GM19452 (cell line): ENCODE measurements around the gene LRWD1.
"Not testable (repeated sequence)": the region's sequence is repeated elsewhere in the genome, so short reads cannot be mapped to it uniquely, and the experiment has no call there.

ENCODE experiments used
- ATAC-seq: cut with Tn5 transposase; IDR thresholded peaks from one replicate; pipeline ENCODE4 v1.9.1; 2021; ENCODE audit not compliant: unreplicated experiment

The LRWD1 gene

DNA sequence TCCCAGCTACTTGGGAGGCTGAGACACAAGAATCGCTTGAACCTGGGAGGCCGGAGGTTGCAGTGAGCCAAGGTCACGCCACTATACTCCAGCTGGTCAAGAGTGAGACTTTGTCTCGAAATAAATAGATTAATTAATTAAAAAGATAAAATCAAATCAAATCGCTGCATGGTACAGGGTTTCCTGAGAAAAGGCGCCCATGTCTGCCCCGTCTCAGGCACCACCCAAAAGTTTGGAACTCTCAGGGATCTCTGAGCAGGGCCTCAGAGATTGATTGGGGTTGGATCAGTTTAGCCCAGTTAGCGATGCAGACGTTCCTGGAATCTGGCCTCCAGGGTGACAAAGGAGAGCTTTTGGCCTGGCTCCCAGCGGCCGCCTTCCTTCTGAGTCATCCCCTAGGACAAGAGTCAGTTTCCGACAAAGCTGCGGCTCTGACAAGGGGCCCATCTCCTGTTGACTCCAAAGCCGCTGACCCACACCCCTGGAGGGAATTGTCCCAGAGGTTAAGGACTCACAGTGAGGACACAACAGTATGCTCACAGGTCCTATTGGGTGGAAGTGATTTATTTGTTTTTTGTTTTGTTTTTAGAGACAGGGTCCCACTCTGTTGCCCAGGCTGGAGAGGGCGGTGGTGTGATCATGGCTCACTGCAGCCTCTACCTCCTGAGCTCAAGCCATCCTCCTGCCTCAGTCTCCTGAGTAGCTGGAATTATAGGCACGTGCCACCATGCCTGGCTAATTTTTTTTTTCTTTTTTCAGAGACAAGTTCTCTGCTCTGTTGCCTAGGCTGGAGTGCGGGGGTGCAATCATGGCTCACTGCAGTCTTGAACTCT lies 24.6 kb upstream of the LRWD1 start:
- no peak for ATAC-seq

DNA sequence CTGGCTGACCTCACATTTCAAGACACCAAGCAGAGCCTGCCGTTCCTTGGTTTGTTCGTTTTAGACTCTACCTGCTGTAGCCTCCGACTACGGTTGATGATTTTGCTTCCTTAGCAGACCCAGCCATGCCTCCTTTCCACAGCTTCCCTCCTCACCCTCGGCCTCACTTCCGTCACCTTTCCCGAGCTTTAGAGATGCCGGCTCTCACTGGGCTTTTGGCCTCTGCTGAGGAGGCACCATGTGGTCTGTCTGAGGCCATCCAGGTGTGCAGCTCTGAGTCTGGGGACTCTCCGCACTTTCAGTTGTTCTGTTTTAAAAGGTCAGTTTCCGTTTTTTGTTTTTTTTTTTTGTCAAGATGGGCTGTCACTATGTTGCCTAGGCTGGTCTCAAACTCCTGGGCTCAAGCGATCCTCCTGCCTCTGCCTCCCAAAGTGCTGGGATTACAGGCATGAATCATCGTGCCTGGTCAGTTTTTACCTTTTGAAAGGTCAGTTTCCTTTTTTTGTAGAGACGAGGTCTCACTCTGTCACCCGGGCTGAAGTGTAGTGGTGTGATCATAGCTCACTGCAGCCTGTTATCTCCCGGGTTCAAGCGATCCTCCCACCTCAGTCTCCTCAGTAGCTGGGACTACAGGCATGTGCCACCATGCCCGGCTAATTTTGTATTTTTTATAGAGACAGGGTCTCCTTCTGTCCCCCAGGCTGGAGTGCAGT lies 19.7 kb upstream of the LRWD1 start:
- peak; percentile 42 for ATAC-seq

DNA sequence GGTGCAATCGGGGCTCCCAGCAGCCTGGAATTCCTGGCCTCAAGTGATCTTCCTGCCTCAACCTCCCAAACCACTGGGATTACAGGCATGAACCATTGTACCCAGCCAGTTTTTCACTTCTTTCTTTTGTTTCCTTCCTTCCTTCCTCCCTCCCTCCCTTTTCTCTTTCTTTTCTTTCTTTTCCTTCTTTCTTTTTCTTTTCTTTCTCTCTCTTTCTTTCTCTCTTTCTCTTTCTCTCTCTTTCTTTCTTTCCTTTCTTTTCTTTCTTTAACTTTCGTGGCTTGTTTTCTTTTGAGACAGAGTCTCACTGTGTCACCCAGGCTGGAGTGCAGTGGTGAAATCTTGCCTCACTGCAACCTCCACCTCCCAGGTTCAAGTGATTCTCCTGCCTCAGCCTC lies 19.1 kb upstream of the LRWD1 start:
- no peak for ATAC-seq

DNA sequence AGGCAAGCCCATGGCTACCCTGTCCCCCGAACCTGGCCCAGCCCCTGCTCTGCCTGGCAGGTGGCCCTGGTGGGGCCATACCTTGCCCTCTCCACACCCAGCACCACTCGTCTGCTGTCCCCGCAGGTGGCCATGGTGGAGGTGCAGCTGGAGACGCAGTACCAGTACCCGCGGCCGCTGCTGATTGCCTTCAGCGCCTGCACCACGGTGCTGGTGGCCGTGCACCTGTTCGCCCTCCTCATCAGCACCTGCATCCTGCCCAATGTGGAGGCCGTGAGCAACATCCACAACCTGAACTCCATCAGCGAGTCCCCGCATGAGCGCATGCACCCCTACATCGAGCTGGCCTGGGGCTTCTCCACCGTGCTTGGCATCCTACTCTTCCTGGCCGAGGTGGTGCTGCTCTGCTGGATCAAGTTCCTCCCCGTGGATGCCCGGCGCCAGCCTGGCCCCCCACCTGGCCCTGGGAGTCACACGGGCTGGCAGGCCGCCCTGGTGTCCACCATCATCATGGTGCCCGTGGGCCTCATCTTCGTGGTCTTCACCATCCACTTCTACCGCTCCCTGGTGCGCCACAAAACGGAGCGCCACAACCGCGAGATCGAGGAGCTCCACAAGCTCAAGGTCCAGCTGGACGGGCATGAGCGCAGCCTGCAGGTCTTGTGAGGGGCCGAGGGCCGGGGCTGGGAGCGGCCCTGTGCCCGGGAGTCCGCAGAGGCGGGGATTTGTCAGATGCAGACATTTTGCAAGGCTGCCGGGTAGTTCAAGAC lies 18.2 kb upstream of the LRWD1 start:
- ATAC-seq: no peak

DNA sequence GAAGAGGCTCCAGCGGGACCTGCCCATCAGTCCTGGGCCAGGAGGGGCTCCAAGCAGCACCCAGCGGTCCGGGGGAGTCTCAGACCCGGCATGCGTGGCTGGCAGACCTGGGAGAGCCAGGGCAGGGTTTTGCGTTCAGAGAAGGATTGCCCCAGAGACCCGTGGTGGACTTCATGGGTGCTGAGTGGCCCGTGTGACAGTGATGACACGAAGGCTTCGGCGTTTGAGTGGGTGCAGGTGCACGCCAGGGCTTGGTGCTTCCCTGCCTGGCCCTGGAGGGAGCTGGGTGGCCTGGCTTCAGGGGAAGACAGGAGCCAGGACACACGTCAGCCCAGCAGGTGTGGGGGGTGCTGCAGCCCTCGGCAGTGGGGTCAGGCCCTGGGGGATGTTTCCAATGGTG lies 17.5 kb upstream of the LRWD1 start:
- no peak for ATAC-seq

DNA sequence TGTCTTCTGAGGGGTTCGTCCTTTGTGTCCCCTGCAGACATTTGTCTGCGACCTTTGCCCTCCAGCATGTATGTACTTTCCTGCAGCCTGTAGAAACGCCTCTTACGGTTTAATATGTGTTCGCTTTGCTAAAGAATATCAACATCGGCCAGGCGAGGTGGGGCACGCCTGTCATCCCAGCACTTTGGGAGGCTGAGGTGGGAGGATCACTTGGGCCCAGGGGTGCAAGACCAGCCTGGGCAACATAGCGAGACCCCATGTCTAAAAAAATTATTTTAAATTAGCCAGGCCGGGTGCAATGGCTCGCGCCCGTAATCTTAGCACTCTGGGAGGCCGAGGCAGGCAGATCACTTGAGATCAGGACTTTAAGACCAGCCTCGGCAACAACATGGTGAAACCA lies 15.6 kb upstream of the LRWD1 start:
- no peak for ATAC-seq

DNA sequence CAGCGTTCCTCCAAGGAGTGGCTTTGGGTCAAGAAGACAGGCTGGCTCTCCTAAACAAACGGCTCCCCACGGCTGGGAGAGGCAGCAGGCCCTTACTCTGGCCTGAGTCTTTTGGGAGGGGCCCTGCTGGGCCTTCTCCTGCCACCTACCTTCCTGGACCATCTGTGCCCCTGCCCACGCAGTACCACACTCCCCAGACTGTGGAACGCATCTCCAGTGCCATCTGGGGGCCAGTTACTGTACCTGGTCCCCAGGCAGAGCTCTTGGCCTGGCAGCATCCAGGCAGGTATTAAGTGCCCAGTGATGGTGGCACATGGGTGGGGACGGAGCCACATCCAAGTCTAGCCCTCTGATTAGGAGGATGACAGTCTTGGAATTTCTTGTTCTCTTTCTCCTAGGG lies 14.5 kb upstream of the LRWD1 start:
- no peak for ATAC-seq

DNA sequence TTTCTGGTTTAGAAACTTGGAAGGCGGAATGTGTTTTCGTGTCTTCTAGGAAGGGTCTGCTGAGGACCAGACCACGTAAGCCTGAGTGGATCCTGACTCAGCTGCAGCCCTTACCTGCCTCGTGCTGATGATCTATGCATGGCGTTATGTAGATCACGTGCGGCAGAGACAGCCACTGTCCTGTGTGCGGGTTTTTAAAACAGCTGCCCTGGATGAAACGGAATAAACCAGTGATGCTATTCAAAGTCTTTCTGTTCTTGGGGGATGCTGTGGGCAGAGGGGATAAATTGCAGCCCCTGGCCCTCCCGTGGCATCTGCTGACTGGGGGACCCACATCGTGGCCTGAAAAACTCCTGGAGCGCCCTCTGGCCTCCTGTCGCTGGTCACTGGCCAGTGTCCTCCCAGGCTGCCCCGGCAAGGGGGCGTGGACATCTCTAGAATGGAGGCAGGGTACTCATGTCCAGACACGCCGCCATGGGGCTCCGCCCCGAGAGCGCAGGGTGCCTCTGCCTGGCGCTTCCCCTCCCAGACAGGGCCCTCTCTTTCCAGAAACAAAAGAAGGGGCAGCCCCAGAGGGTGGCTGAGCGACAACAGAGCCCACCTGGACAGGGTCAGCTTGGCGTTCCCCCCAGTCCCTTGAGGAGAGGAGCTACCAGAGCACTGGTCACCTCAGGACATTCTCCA lies 13.3 kb upstream of the LRWD1 start:
- no peak for ATAC-seq

DNA sequence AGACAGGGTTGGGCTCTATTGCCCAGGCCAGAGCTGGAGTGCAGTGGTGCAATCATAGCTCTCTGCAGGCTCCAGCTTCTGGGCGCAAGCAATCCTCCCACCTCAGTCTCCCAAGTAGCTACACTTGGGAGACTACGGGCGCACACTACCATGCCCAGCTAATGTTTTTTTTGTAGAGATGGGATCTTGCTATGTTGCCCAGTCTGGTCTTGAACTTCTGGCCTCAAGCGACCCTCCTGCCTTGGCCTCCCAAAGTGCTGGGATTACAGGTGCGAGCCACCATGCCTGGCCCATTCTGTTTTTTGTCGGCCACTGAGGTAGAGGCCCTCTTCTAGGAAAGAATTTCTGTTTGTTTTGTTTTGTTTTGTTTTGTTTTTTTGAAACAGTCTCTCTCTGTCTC lies 12.3 kb upstream of the LRWD1 start:
- ATAC-seq: no peak

DNA sequence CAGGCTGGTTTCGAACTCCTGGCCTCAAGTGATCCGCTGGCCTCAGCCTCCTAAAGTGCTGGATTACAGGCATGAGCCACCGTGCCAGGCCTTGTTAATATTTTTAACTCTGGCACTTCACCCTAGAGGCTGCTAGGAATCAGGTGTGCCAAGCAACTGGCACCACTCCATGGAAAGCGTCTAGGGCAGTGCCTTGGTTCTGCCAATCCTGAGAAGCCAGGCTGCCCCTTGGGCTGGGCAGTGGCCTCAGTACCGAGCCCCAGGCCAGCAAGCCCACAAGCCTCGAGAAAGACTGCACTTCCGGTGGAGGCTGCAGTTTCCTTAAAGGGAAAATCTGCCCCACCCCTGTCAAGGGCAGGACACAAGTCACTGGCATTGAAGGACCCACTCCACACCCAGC lies 11.5 kb upstream of the LRWD1 start:
- no peak for ATAC-seq

DNA sequence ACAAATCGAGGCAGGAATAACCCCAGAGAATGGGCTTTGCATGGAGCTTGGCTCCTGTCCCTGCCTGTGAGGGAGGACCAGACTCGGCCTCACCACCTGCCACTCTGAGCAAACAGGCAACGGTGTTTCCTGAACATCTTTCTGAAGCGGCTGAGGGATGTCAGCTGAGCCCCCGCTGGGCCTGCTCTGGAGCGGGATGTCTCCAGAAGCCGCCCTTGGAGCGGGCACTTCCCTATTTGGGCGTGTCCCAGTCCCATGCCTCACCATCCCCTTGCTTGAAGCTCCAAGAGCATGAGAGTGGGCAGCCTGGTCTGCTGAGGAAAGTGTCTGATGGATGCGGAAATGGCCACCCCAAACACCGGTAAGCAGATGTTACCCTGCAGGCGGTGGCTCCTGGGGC lies 10.3 kb upstream of the LRWD1 start:
- ATAC-seq: no peak

DNA sequence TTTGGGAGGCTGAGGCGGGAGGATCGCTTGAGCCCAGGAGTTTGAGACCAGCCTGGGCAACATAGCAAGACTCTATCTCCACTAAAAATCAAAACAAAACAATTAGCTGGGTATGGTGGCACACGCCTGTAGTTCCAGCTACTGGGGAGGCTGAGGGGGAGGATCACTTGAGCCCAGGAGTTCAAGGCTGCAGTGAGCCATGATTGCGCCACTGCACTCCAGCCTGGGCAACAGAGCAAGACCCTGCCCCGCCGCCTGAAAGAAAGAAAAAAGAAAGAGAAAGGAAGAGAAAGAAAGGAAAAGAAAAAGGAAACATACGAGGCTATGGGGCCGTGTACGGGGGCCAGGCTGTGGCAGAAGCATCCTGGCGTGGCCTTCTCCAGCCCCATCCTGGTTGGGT lies 9.9 kb upstream of the LRWD1 start:
- ATAC-seq: not testable (repeated sequence)

DNA sequence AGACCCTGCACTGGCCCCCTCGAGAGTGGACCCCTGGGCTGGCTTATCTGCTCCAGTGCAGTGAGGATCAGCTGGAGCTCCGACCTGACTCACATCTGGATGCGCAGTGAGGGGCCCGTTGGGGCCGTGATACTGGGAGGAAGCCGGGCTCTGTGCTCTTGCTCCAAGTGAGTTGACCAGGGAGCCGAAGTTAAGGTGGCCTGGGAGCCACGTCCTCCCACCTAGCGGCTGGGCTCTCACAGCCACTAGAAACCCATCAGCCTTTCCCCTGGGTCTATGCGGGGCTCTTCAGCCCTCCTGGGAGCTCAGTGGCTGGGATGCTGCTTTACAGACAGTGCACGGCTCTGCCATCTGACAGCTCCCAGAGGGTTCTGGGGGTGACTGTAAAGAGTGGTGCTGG lies 9.2 kb upstream of the LRWD1 start:
- no peak for ATAC-seq

DNA sequence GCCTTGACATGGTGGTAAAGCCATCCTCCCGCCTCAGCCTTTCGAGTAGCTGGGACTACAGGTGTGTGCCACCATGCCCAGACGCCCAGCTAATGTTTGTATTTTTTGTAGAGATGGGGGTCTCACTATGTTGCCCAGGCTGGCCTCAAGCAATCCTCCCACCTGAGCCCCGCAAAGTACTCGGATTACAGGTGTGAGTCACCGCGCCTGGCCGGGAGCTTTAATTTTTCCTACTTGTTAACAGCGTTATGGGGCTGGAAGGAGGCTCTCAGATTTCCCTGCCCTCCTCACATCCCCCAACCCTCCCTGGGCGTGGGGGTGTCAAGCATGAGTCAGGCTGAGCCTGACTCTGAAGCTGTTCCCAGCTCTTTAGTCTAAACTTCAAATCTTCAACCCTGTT lies 8.5 kb upstream of the LRWD1 start:
- no peak for ATAC-seq

DNA sequence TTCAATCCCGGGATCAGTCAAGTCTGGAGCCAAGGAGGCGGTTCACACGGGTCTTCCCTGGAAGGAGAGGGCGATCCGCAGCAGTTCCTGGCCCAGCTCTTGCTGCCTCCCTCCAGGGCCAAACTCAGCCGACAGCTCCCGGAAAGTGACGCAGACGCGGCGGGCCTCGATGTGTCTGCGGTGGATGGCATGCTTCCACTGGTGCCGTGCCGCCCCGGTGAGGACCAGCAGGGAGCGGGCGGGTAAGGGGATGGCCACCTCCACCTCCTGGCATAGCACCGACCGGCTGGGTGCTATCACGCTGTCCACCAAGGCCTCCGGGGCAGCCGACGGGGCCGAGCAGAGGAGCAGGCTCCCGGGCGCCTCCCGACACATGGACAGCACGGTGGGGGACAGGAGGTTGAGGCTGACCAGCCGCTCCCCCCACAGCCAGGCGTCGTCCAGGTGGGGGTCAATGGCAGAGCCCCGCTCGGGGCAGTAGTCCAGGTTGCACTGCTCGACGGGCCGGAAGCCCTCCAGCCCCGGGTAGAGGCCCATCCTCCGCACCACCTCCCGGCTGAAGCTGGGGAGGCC lies 7.3 kb upstream of the LRWD1 start:
- ATAC-seq: no peak

DNA sequence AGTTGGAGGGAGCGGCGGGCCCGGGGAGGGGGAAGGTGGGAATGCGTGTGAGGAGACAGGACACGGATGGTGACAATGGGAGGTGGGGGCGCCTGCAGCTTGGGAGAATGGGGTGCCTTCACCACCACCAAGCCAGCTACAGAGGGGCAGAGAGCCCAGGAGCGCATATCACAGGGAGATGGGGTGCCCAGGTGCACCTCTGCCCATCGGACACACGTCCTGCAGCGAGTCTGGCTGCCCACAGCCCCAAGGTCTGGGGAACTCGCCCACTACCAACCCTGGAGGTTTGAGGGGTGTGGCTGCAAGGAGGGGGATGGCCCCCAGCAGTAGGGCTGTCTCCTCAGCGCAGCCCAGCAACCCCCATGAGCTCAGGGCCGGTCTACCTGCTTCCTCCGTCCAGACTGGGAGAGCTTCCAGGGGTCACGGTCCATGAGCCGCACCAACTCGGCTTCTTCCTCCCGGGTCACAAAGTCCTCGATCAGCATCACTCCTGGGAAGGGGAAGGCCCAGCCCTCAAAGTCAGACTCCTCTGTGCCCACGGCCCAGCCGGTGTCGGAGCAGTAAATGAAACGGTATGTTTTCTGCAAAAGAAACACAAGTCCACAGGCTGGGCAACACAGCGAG lies 5.5 kb upstream of the LRWD1 start:
- no peak for ATAC-seq

DNA sequence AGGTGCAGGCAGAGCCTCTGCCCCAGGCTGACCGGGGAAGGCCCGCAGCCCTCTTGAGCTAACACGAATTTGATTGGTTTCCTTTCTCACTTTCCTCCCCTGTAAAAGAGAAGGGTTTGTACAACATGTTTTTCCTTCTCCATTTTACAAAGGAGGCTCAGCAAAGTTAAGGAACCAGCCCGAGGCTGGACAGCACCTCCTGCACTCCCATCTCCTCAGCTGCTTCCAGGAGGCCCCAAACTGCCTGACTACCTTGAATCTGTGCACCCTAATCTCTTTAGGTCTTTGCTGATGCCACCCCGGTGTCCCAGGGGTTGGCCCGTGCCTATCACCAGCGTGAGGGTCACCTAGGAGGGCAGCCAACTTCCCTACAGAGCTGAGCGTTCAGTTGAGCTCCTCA lies 4.3 kb upstream of the LRWD1 start:
- no peak for ATAC-seq

DNA sequence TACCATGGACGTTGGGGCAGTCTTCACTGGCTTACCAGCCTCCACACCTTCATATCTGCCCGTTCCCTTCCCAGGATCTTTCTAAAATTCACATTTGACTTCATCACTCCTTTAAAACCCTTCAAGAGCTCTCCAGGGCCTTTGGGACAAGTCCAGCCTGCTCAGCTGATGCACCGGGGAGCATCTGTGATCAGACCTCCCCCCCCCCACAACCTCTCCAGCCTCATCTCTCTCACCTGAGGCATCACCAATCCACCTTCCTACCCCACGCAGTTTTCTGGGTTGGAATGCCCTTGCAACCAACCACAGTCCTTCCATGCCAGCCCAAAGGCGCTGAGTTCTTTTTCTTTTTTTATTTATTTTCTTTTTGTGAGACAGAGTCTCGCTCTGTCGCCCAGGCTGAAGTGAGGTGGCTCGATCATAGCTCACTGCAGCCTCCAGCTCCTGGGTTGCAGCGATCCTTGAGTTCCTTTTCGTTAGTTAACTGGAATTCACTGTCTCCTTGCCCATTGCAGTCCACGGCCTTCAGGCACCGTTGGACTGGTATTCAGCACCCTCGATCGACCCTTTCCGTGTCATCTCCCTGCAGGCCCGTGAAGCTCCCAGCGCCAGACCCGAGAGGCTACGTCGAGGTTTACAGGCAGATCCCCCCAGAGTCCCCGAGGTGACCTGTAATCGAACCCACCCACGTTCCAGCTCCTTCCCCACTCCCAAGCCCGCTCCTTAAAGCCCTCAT lies 775 bp upstream of the LRWD1 start:
- ATAC-seq: no peak

DNA sequence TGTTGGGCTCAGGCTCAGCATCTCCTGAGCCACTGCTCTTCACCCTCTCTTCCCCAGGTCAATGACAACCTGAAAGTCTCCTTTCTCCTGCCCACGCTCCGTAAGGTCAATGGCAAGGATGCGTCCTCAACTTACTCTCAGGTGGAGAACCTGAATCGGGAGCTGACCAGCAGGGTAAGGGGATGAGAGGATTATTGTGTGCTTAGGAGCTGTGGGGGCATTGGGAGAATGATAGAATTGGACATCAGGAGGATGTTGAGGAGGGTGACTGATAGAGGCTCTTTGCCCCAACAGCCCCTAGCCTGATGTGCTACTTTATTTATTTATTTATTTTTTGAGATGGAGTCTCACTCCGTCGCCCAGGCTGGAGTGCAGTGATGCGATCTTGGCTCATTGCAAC lies 1.3 kb downstream of the LRWD1 start:
- ATAC-seq: no peak
